ENCODE data around the gene DTX4.

DNA sequence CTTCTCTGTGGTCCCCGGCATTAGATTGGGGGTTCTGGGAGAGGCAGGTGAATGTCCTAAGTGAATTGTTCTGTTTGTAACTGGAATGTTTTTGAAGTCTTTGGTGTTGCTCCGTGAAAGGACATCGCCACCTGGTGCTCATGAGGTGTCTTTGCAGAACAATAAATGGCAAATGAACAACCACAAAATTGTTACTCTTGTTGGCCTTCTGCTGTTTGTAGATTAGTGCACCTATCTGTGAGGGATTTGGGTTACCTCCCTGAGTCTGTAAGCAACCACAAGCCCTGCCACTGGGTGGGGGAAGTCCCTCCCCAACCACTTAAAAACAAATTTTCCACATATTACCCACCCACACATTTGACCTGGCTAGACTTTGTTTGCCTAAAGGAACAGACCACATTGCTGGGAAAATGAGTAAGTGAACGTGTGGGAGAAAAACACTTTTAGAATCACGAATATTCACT, 36.1 kb downstream of the DTX4 start:
- TF ChIP-seq POLR2AphosphoS5 (IDR thresholded peaks at IDR 0.05; ENCODE audit: borderline replicate concordance, low read depth, low read length) (no peak), EZH2 (IDR thresholded peaks at IDR 0.05) (no peak), FOXP2 (optimal IDR thresholded peaks at IDR 0.05; ENCODE audit: control extremely low read depth, extremely low read length, insufficient read depth) (no peak)
